ENCODE measurements around the gene ZNF32. TPM values are rescaled to one million over a fixed set of nuclear protein-coding genes. Genes with fewer than 3 reads are reported as not detected.

ZNF32 gene
- total RNA-seq, 1 experiment from 2014 or later: 24.8 TPM

GRCh38 chr10:43671659-43672531 lies 23.2 kb upstream of the ZNF32 start:
- peak; percentile 87 for DNase-seq
- Histone ChIP-seq H3K36me3 (replicated peaks; ENCODE audit: control insufficient read depth, insufficient read depth, low read length) (no peaks in the 10 kb centered on the region), H3K4me3 (ENCODE audit: insufficient read depth, low read depth, low read length) (no peak overlapping the region), H3K27me3 (ENCODE audit: control insufficient read depth, insufficient read depth, low read length) (peaks cover 7% of the 10 kb centered on the region)

DNA sequence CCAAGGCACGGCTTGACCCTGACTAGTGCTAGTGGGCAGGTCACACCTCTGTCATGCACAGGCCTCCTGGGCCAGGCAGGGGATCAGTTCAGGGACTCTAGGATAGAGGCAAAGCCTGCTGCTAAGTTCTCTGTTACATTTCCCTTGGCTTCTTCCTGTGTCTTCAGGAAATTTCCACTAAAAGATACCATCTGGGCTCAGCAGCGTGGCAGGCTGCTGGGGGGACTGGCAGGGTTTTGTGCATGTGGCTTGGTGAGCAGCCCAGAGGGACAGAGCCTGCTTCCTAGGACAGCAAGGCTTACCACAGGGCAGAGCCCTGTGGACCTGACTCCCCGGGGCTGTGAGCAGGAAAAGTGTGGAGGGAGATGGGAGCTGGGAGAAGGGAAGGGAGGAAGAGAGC lies 20.7 kb upstream of the ZNF32 start:
- Histone ChIP-seq H3K4me3 (ENCODE audit: insufficient read depth, low read depth, low read length) (no peak overlapping the region), H3K27me3 (ENCODE audit: control insufficient read depth, insufficient read depth, low read length) (peaks cover 7% of the 10 kb centered on the region), H3K36me3 (replicated peaks; ENCODE audit: control insufficient read depth, insufficient read depth, low read length) (no peaks in the 10 kb centered on the region)
- no peak for DNase-seq

DNA sequence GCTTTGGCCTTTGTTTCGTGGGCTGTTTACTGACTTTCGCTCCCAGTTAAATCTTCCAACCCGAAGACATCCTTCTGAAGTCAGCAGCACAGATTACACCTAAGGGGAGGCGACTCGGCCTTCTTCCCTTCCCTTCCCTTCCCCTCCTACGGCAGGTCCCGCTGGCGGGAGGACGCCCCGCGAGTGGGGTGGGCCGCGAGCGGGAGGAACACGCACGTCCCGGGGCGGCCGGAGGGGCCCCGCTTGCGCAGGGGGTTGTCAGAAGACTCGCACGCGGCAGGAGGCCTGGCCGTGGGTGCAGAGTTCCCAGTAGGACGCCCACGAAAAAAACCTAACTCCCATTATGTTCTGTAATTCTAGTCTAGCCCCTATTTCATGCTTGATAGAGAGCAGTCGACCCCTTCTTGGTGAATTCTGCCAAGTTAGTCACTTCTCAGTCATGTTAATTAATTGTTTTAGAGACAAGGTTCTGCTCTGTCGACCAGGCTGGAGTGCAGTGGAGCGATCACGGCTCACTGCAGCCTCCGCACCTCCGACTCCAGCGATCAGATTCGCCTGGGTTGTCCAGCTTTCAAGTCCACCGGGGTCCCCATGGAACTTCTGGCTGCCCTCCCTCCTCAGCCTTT lies 19.2 kb upstream of the ZNF32 start:
- H3K4me3 ChIP-seq (ENCODE audit: insufficient read depth, low read depth, low read length): peak overlapping the region; percentile 39; the same call in 1 of the 2 replicates
- peak; percentile 59 for DNase-seq
- no peaks in the 10 kb centered on the region for H3K36me3 ChIP-seq (replicated peaks; ENCODE audit: control insufficient read depth, insufficient read depth, low read length)
- H3K27me3 ChIP-seq (ENCODE audit: control insufficient read depth, insufficient read depth, low read length): peaks cover 7% of the 10 kb centered on the region

- peaks cover 7% of the 10 kb centered on the region for H3K27me3 ChIP-seq (ENCODE audit: control insufficient read depth, insufficient read depth, low read length)
- H3K36me3 ChIP-seq (replicated peaks; ENCODE audit: control insufficient read depth, insufficient read depth, low read length): no peaks in the 10 kb centered on the region
- peak; percentile 87 for DNase-seq
- peak overlapping the region; percentile 39; the same call in 1 of the 2 replicates for H3K4me3 ChIP-seq (ENCODE audit: insufficient read depth, low read depth, low read length)
Observed at GRCh38 chr10:43667317-43667731, 18.6 kb upstream of the ZNF32 start.

DNA sequence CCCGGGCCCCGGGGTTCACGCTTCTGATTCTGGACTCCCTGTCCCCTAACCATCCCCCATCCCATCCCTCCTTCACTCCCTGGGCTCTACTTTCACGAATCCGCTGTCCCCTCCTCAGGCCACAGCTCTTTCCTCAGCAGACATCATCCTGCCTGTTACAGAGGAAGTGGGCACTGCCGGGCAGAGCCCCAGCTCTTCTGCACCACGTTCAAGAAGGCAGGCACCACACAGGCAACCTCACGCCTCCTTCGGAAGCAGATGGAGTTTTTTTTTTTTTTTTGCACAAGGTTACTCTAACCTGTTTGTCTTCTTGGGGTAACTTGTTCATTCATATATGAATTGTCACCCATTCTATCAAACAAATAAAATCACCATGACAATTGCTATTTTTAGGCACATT lies 17.9 kb upstream of the ZNF32 start:
- Histone ChIP-seq H3K27me3 (ENCODE audit: control insufficient read depth, insufficient read depth, low read length) (peaks cover 7% of the 10 kb centered on the region), H3K36me3 (replicated peaks; ENCODE audit: control insufficient read depth, insufficient read depth, low read length) (no peaks in the 10 kb centered on the region), H3K4me3 (ENCODE audit: insufficient read depth, low read depth, low read length) (no peak overlapping the region)
- DNase-seq: peak; percentile 35

- no peaks in the 10 kb centered on the region for H3K36me3 ChIP-seq (replicated peaks; ENCODE audit: control insufficient read depth, insufficient read depth, low read length)
- H3K4me3 ChIP-seq (ENCODE audit: insufficient read depth, low read depth, low read length): no peak overlapping the region
- DNase-seq: no peak
- peaks cover 3% of the 10 kb centered on the region; the same call in 1 of the 2 replicates for H3K27me3 ChIP-seq (ENCODE audit: control insufficient read depth, insufficient read depth, low read length)
Observed at GRCh38 chr10:43665054-43665453, 16.4 kb upstream of the ZNF32 start.

GRCh38 chr10:43658227-43658626 lies 9.5 kb upstream of the ZNF32 start:
- no peaks in the 10 kb centered on the region for H3K36me3 ChIP-seq (replicated peaks; ENCODE audit: control insufficient read depth, insufficient read depth, low read length)
- no peak overlapping the region for H3K4me3 ChIP-seq (ENCODE audit: insufficient read depth, low read depth, low read length)
- no peak for DNase-seq
- no peaks in the 10 kb centered on the region for H3K27me3 ChIP-seq (ENCODE audit: control insufficient read depth, insufficient read depth, low read length)

GRCh38 chr10:43655311-43655710 lies 6.6 kb upstream of the ZNF32 start:
- DNase-seq: no peak
- Histone ChIP-seq H3K36me3 (replicated peaks; ENCODE audit: control insufficient read depth, insufficient read depth, low read length) (no peaks in the 10 kb centered on the region), H3K27me3 (ENCODE audit: control insufficient read depth, insufficient read depth, low read length) (no peaks in the 10 kb centered on the region), H3K4me3 (ENCODE audit: insufficient read depth, low read depth, low read length) (no peak overlapping the region)

DNA sequence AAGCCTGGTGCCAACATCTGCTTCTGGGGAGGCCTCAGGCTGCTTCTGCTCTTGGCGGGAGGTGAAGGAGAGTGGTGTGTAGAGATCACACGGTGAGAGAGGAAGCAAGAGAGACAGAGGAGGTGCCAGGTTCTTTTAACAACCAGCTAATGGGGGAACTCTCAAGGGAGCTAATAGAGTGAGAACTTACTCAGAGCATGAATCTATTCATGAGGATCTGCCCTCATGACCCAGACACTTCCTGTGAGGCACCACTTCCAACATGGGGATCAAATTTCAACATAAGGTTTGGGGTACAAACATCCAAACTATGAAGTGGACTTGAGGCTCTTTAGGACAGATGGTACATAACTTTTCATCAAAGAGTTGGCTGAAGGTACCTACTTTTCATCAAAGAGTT lies 5.1 kb upstream of the ZNF32 start:
- Histone ChIP-seq H3K27me3 (ENCODE audit: control insufficient read depth, insufficient read depth, low read length) (peaks cover 10% of the 10 kb centered on the region), H3K4me3 (ENCODE audit: insufficient read depth, low read depth, low read length) (no peak overlapping the region), H3K36me3 (replicated peaks; ENCODE audit: control insufficient read depth, insufficient read depth, low read length) (no peaks in the 10 kb centered on the region)
- no peak for DNase-seq

GRCh38 chr10:43649185-43649523 lies 473 bp upstream of the ZNF32 start:
- no peak for DNase-seq
- H3K4me3 ChIP-seq (ENCODE audit: insufficient read depth, low read depth, low read length): peak overlapping the region; percentile 67
- peaks cover 10% of the 10 kb centered on the region for H3K36me3 ChIP-seq (replicated peaks; ENCODE audit: control insufficient read depth, insufficient read depth, low read length)
- H3K27me3 ChIP-seq (ENCODE audit: control insufficient read depth, insufficient read depth, low read length): peaks cover 14% of the 10 kb centered on the region

DNA sequence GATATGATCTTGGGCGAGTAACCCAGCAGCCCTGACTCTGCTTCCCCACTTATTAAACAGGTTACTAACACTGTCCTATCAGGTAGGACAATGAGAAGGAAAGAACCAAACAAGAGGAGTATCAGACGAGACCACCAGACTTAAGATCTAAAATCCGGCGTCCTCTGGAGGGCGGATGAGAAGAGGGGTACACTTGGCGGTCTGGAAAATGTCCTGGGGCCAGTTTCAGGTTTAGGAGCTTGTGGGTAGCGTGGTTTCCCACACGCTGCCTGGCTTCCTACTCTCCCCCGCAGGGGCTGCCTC lies 635 bp downstream of the ZNF32 start:
- H3K27me3 ChIP-seq (ENCODE audit: control insufficient read depth, insufficient read depth, low read length): peaks cover 14% of the 10 kb centered on the region
- DNase-seq: no peak
- H3K36me3 ChIP-seq (replicated peaks; ENCODE audit: control insufficient read depth, insufficient read depth, low read length): peaks cover 15% of the 10 kb centered on the region
- peak overlapping the region; percentile 67 for H3K4me3 ChIP-seq (ENCODE audit: insufficient read depth, low read depth, low read length)

DNA sequence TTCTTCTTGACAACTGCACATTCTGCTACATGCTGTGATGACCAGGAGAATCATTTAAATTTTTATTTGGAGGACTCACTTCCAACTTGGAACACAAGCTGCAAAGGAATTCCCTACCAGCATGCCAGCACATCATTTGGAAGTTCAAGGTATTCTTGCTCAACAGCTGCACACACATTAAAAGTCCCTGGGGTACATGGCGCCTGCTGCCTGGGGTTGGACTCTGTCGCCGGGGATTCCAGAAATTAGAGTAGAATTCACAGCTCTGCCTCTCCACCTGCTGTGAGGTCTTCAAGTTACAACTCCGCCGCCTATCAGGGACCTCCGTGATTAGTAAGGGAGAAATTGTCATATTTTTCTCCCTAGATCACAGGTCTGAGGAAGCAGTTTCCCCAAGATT lies 1.1 kb downstream of the ZNF32 start:
- no peak for DNase-seq

DNA sequence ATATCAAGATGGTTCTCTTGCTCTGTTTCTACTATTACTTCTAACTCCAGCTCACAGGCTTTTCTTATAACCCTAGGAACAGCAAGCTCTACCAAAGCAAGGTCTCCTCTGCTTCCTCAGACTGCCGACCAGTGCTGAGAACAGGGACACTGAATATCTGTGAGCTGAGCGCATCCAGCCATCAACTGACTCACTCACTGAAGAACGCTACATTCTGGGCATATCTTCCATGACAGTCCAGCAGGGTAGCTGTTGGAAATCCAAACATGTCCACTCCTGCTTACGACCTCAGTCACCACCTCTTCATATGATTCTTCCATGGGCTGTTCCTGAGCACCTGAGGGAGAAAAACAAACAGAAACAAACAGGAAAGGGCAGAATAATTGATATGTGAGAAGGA lies 2.8 kb downstream of the ZNF32 start:
- Histone ChIP-seq H3K36me3 (replicated peaks; ENCODE audit: control insufficient read depth, insufficient read depth, low read length) (peaks cover 15% of the 10 kb centered on the region), H3K27me3 (ENCODE audit: control insufficient read depth, insufficient read depth, low read length) (peaks cover 14% of the 10 kb centered on the region), H3K4me3 (ENCODE audit: insufficient read depth, low read depth, low read length) (no peak overlapping the region)
- DNase-seq: no peak

More for the DNA sequence above, 1.1 kb downstream of the ZNF32 start:
- Histone ChIP-seq H3K36me3 (replicated peaks; ENCODE audit: control insufficient read depth, insufficient read depth, low read length) (peaks cover 15% of the 10 kb centered on the region), H3K27me3 (ENCODE audit: control insufficient read depth, insufficient read depth, low read length) (peaks cover 14% of the 10 kb centered on the region), H3K4me3 (ENCODE audit: insufficient read depth, low read depth, low read length) (no peak overlapping the region)

DNA sequence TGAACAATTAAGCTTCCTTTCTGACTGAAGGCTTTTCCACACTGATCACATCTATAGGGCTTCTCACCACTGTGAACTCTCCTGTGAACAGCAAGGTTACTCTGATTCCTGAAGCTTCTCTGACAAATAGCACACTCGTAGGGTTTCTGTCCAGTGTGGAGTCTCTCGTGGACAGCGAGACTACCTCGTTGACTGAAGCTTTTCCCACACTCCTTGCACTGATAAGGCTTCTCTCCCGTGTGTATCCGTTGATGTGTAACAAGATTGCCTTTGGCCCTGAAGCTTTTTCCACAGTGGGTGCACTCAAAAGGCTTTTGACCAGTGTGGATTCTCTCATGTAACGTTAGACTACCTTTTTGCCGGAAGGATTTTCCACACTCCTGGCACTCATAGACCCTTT lies 4.4 kb downstream of the ZNF32 start:
- Histone ChIP-seq H3K36me3 (replicated peaks; ENCODE audit: control insufficient read depth, insufficient read depth, low read length) (peaks cover 15% of the 10 kb centered on the region), H3K4me3 (ENCODE audit: insufficient read depth, low read depth, low read length) (no peak overlapping the region), H3K27me3 (ENCODE audit: control insufficient read depth, insufficient read depth, low read length) (peaks cover 7% of the 10 kb centered on the region)
- DNase-seq: no peak

- Histone ChIP-seq H3K4me3 (ENCODE audit: insufficient read depth, low read depth, low read length) (no peak overlapping the region), H3K36me3 (replicated peaks; ENCODE audit: control insufficient read depth, insufficient read depth, low read length) (peaks cover 10% of the 10 kb centered on the region)
- no peak for DNase-seq
Observed at GRCh38 chr10:43640603-43641002, 8.1 kb downstream of the ZNF32 start.

More at GRCh38 chr10:43640603-43641002, 8.1 kb downstream of the ZNF32 start:
- no peaks in the 10 kb centered on the region for H3K27me3 ChIP-seq (ENCODE audit: control insufficient read depth, insufficient read depth, low read length)

Measured in H7 (cell line).